MM.1S (cell line): ENCODE results near the gene LDLRAD3.

Experiments used
- DNase-seq: peaks from one replicate; pipeline ENCODE4 v3.0.0-alpha.2; 2015
- H2AFZ ChIP-seq: fragments of 300-600 bp; sonication (generic); 2 replicates; pipeline ENCODE4 v1.6.0; 2016; ENCODE audit warnings: antibody characterized with exemption, low read length
- H3F3A ChIP-seq: fragments of 300-600 bp; sonication (generic); 2 replicates; pipeline ENCODE4 v1.6.1; 2016; ENCODE audit warnings: mild to moderate bottlenecking, antibody characterized with exemption, low read length, moderate library complexity, mixed read lengths; ENCODE audit not compliant: insufficient read depth
- H3K27ac ChIP-seq: fragments of 300-600 bp; sonication (generic); 2 replicates; pipeline ENCODE4 v1.5.1; 2016; ENCODE audit warnings: mild to moderate bottlenecking, low read length
- H3K27me3 ChIP-seq: fragments of 300-600 bp; sonication (generic); replicated peaks from 2 replicates; pipeline ENCODE4 v1.6.0; 2016; ENCODE audit warnings: low read length; ENCODE audit not compliant: insufficient read depth
- H3K36me3 ChIP-seq: fragments of 300-600 bp; sonication (generic); replicated peaks from 2 replicates; pipeline ENCODE4 v1.6.1; 2016; ENCODE audit warnings: mild to moderate bottlenecking, low read length, mixed read lengths; ENCODE audit not compliant: insufficient read depth
- H3K4me1 ChIP-seq: fragments of 300-600 bp; sonication (generic); 2 replicates; pipeline ENCODE4 v1.6.1; 2016; ENCODE audit warnings: low read length, mixed read lengths
- H3K4me2 ChIP-seq: fragments of 300-600 bp; sonication (generic); 2 replicates; pipeline ENCODE4 v1.6.0; 2016; ENCODE audit warnings: low read depth, low read length
- H3K4me3 ChIP-seq: fragments of 300-600 bp; sonication (generic); 2 replicates; pipeline ENCODE4 v1.5.1; 2016; ENCODE audit warnings: low read length, mixed read lengths
- H3K79me2 ChIP-seq: fragments of 300-600 bp; sonication (generic); 2 replicates; pipeline ENCODE4 v1.6.1; 2016; ENCODE audit warnings: mixed run types, low read length, mixed read lengths
- H3K9ac ChIP-seq: fragments of 300-600 bp; sonication (generic); 2 replicates; pipeline ENCODE4 v1.6.1; 2016; ENCODE audit warnings: low read length, mixed read lengths
- H3K9me2 ChIP-seq: fragments of 300-600 bp; sonication (generic); replicated peaks from 2 replicates; pipeline ENCODE4 v1.6.1; 2016; ENCODE audit warnings: mild to moderate bottlenecking, low read length, mixed read lengths; ENCODE audit not compliant: insufficient read depth
- H3K9me3 ChIP-seq: fragments of 300-600 bp; sonication (generic); replicated peaks from 2 replicates; pipeline ENCODE4 v1.6.1; 2016; ENCODE audit warnings: mild to moderate bottlenecking, low read length, mixed read lengths; ENCODE audit not compliant: insufficient read depth
- H4K20me1 ChIP-seq: fragments of 300-600 bp; sonication (generic); 2 replicates; pipeline ENCODE4 v1.6.1; 2016; ENCODE audit warnings: mild to moderate bottlenecking, low read length, moderate library complexity, mixed read lengths; ENCODE audit not compliant: insufficient read depth
- CTCF ChIP-seq: fragments of 300-600 bp; sonication (generic); IDR thresholded peaks from 2 replicates; pipeline ENCODE4 v1.5.1; 2016; ENCODE audit warnings: antibody characterized with exemption, low read length, mixed read lengths
- EZH2 ChIP-seq: fragments of 300-600 bp; sonication (generic); optimal IDR thresholded peaks from 2 replicates; pipeline ENCODE3; 2017; ENCODE audit warnings: low read depth, mild to moderate bottlenecking, antibody characterized with exemption, low read length, mixed read lengths
- EZH2phosphoT487 ChIP-seq: fragments of 300-600 bp; sonication (generic); IDR thresholded peaks from 2 replicates; pipeline ENCODE4 v1.6.1; 2018; ENCODE audit warnings: antibody characterized with exemption, low read length

Gene LDLRAD3

DNA sequence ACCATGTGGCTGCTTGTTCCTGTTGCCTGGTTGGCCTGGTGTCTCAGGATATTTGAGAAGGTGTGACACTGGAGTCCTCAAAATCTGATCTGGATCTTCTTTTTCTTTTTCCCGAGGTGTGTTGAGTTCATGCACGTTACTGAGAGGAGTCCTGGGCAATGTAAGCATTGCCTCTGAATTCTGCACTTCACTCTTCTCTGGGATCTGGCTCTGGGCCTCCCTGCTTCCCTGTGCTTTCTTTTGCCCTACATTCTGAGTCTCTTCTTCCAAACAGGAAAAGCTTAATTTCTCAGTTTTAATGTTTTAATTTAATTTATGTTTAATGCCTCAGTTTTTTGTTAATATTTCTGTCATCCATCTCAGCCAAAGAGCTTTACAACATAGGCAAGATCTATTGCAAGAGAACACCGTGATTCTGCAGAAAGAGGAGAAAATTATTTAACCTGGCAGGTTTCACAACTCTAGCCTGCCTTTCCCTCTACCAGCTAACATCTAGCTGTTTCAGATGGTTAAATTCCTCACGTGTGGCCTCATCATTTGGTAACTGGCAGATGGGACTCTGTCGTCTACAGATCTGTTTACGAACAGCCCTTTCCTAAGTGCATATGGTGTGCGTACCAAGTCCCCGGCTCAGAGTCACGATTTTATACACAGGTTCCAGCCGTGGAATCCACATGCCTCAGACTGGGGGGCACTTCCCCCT is 24.7 kb downstream of the LDLRAD3 start:
- H3K4me1 ChIP-seq, result no peaks in the 10 kb centered on the region

DNA sequence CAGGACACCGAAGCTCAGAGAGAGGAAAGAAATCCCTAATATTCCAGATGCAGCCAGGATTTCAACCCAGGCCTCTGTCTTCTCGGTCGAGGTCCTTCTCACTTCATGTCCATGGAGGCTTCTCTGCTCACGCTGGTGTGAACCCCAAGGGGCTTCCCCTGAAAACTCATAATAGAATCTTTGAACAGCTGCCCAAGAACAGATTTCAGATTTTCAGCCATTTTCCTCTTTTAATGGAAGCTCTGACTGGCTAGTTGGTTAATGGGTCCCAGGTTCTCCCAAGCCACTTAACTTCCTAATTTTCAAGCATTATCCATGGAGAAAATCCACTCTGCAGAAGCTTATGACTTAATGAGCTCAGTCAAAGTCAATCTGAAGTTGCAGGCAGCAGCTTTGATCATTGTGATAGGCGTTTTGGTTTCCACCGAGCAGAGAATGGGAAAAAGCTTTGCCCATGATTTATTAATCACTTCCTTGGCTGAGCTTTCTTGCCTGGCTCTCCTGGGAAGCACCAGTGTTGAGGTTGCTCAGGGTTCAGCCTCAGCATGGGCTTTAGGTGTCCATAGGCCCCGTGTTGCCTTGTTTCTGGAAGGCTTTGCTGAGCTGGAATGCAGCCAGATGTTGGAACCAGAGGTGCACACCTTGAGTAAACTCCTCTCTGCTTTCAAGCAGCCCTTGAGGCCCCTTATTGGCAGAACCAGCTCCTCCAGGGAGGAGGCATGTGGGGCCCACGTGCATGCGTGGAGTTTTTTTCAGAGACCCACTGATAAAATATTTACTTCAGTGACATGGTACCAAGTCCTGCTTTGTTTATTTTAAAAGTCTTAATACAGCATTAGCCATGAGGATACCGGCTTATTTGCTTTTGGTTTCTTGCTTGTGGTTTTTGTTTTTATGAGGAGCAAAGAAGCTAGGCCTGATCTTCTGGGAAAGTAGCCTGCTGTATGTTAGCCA is 25.5 kb downstream of the LDLRAD3 start:
- Histone ChIP-seq H2AFZ (no peak overlapping the region), H3K27ac (no peak overlapping the region), H3K79me2 (no peaks in the 10 kb centered on the region), H3K9me2 (no peaks in the 10 kb centered on the region), H4K20me1 (no peaks in the 10 kb centered on the region), H3K4me1 (no peaks in the 10 kb centered on the region), H3F3A (no peaks in the 10 kb centered on the region), H3K9ac (no peak overlapping the region), H3K4me3 (no peak overlapping the region), H3K9me3 (no peaks in the 10 kb centered on the region), H3K4me2 (no peak overlapping the region), H3K36me3 (no peaks in the 10 kb centered on the region), H3K27me3 (no peaks in the 10 kb centered on the region)
- TF ChIP-seq CTCF (no peak), EZH2phosphoT487 (no peak), EZH2 (no peak)
- no peak for DNase-seq

More for the DNA sequence above, 24.7 kb downstream of the LDLRAD3 start:
- Histone ChIP-seq H3K27ac (no peak overlapping the region), H3F3A (no peaks in the 10 kb centered on the region), H3K27me3 (no peaks in the 10 kb centered on the region), H3K36me3 (no peaks in the 10 kb centered on the region), H4K20me1 (no peaks in the 10 kb centered on the region), H3K4me2 (no peak overlapping the region), H3K4me3 (no peak overlapping the region), H3K9me2 (no peaks in the 10 kb centered on the region), H3K9ac (no peak overlapping the region), H3K9me3 (no peaks in the 10 kb centered on the region), H2AFZ (no peak overlapping the region), H3K79me2 (no peaks in the 10 kb centered on the region)
- no peak for DNase-seq
- TF ChIP-seq EZH2 (no peak), CTCF (no peak), EZH2phosphoT487 (no peak)

GRCh38 chr11:35970445-35970844 is 26.6 kb downstream of the LDLRAD3 start:
- Histone ChIP-seq H3K4me3 (no peak overlapping the region), H3K9me3 (no peaks in the 10 kb centered on the region), H3K27ac (no peak overlapping the region), H3F3A (no peaks in the 10 kb centered on the region), H3K79me2 (no peaks in the 10 kb centered on the region), H3K9ac (no peak overlapping the region), H3K36me3 (no peaks in the 10 kb centered on the region), H3K9me2 (no peaks in the 10 kb centered on the region), H2AFZ (no peak overlapping the region), H3K4me2 (no peak overlapping the region), H4K20me1 (no peaks in the 10 kb centered on the region), H3K4me1 (no peaks in the 10 kb centered on the region), H3K27me3 (no peaks in the 10 kb centered on the region)
- no peak for TF ChIP-seq CTCF
- no peak for TF ChIP-seq EZH2phosphoT487
- no peak for TF ChIP-seq EZH2
- no peak for DNase-seq
